Panc1 (cell line): ENCODE results near the gene RASGRP3.

Source experiments
- CTCF ChIP-seq: fragments of 450-650 bp; IDR thresholded peaks from 2 replicates; pipeline ENCODE4 v1.5.1; 2017; ENCODE audit warnings: mild to moderate bottlenecking
- POLR2AphosphoS5 ChIP-seq: IDR thresholded peaks from 2 replicates; pipeline ENCODE4 v1.6.1; 2012; ENCODE audit warnings: mild to moderate bottlenecking, low read depth, low read length, moderate library complexity
- REST ChIP-seq, 2 experiments: IDR thresholded peaks; 2 replicates each; pipeline ENCODE4 v1.6.1; 2011 to 2012; ENCODE audit warnings: low read depth in 2 of 2, control low read depth in 1 of 2, low read length in 1 of 2, mild to moderate bottlenecking in 1 of 2, moderate library complexity in 1 of 2; ENCODE audit not compliant: insufficient read depth in 1 of 2
- TCF7L2 ChIP-seq: IDR thresholded peaks from 2 replicates; pipeline ENCODE4 v1.6.1; 2011; ENCODE audit warnings: mild to moderate bottlenecking, low read depth, low read length, inconsistent platforms

GRCh38 chr2:33443274-33443829 is 33.1 kb upstream of the RASGRP3 start:
- TF ChIP-seq REST (IDR thresholded peaks at IDR 0.05; ENCODE audit: insufficient read depth in 1 of 2, low read depth in 2 of 2, low read length in 1 of 2) (no peak), POLR2AphosphoS5 (no peak), CTCF (no peak), TCF7L2 (no peak)
